ENCODE data around the gene ARPP19.
"Not testable (repeated sequence)": the region's sequence is repeated elsewhere in the genome, so short reads cannot be mapped to it uniquely, and the experiment has no call there.

ARPP19 gene

DNA sequence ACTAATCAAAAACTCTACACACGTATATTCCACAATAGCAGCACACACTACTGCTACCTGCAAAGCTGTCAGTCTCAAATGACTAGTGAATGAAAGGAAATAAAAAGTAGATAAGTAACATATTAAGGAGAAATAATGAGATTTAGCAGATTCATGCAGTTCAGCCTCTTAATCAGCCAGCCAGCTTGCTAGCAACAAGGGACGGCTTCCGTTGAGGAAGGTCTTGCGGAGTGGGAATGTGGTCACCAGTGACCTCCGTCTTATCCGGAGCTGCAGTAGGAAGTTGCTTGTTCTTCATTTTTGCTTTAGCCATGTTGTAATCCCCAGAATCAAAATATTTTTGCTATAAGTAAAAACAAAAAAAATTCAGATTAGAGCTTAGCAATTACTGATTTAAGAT is 17.1 kb downstream of the ARPP19 start:
- Histone ChIP-seq H3K4me1 (ENCODE audit: control insufficient read depth, insufficient read depth, low read length) (no peaks in the 10 kb centered on the region), H3K9me3 (ENCODE audit: control insufficient read depth, low read length) (no peaks in the 10 kb centered on the region), H3K27ac (ENCODE audit: insufficient read depth, low read depth, low read length, poor library complexity, severe bottlenecking) (no peak overlapping the region), H3K36me3 (ENCODE audit: control insufficient read depth, insufficient read depth, low read length) (peaks cover 22% of the 10 kb centered on the region), H3K4me3 (ENCODE audit: insufficient read depth, low read depth, low read length) (no peak overlapping the region), H3K27me3 (ENCODE audit: control insufficient read depth, insufficient read depth, low read length, poor library complexity, severe bottlenecking) (no peaks in the 10 kb centered on the region)
- 93 to 99% methylated on average over 6 of the region's 6 CpGs for WGBS, 2 experiments

DNA sequence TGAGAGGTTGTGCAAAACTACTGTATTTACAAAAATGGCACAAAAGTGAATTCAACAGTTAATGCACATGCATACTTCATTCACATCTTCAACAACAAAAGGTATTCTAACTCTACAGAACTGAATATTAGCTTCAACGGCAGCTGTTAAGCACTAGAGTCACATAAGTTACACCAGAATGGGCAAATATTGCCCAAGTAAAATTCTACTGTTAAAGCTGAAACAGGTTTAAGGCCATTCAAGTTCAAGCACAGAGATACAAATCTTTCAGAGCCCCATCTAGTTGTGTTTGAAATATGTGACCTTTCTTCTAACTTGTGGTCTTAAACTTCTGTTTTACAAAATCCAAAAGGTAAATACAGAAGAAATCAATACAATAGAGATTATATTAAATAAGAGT is 17.6 kb downstream of the ARPP19 start:
- not testable (repeated sequence) for H3K4me3 ChIP-seq (ENCODE audit: insufficient read depth, low read depth, low read length); H3K27ac ChIP-seq (ENCODE audit: insufficient read depth, low read depth, low read length, poor library complexity, severe bottlenecking); H3K27me3 ChIP-seq (ENCODE audit: control insufficient read depth, insufficient read depth, low read length, poor library complexity, severe bottlenecking); H3K4me1 ChIP-seq (ENCODE audit: control insufficient read depth, insufficient read depth, low read length); H3K9me3 ChIP-seq (ENCODE audit: control insufficient read depth, low read length)
- peaks cover 24% of the 10 kb centered on the region for H3K36me3 ChIP-seq (ENCODE audit: control insufficient read depth, insufficient read depth, low read length)
- 91 to 100% methylated on average over 1 of the region's 1 CpG for WGBS, 2 experiments

DNA sequence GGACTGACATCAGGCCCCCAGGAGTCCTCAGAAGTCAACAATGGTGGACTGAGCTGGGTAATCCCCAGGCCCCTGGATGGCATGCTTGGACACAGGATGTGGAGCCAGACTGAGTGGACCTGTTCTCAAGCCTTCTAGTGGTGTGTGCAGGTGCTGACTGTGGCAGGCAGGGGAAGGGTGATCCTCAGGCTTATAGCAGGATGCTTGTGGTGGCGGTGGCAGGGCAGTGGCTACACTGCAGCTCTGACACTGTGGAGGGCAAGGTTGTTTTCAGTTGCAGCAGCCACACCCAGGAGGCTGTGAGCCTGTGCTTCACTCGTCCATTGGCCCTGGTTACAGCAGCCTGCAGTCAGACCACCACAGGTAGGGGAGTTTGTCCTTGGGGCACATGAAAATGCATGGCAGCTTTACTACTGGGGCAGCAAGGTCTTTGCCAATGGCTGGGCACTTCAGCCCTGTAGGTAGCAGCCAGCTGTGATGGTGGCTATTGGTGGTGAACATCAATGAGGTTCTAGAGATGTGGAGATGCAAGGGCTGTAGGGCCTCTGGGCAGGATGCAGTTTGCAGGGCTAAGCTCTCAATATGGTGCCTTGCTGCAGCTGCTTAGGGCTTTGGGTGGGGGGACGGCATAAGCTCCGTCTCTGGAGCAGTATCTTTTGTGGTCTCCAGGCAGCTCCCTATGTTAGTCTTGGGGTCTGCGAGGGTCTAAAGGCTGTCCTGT is 22.6 kb downstream of the ARPP19 start:
- Histone ChIP-seq H3K9me3 (ENCODE audit: control insufficient read depth, low read length) (no peaks in the 10 kb centered on the region), H3K4me1 (ENCODE audit: control insufficient read depth, insufficient read depth, low read length) (no peaks in the 10 kb centered on the region), H3K27me3 (ENCODE audit: control insufficient read depth, insufficient read depth, low read length, poor library complexity, severe bottlenecking) (no peaks in the 10 kb centered on the region), H3K27ac (ENCODE audit: insufficient read depth, low read depth, low read length, poor library complexity, severe bottlenecking) (no peak overlapping the region), H3K4me3 (ENCODE audit: insufficient read depth, low read depth, low read length) (no peak overlapping the region), H3K36me3 (ENCODE audit: control insufficient read depth, insufficient read depth, low read length) (peaks cover 24% of the 10 kb centered on the region)
- 96 to 98% methylated on average over 5 of the region's 5 CpGs for WGBS, 2 experiments

DNA sequence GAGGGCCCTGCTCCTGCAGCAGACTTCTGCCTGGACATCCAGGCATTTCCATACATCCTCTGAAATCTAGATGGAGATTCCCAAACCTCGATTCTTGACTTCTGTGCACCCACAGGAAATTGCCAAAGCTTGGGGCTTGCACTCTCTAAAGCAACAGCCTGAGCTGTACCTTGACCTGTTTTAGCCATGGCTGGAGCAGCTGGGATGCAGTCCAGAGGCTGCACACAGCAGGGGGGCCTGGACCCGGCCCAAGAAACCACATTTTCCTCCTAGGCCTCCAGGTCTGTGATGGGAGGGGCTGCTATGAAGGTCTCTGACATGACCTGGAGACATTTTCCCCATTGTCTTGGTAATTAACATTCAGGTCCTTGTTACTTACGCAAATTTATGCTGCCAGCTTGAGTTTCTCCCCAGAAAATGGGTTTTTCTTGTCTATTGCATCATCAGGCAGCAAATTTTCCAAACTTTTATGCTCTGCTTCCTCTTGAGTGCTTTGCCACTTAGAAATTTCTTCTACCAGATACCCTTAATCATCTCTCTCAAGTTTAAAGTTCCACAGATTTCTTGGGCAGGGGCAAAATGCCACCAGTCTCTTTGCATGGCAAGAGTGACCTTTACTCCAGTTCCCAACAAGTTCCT is 28.3 kb downstream of the ARPP19 start:
- Histone ChIP-seq H3K4me1 (ENCODE audit: control insufficient read depth, insufficient read depth, low read length) (no peaks in the 10 kb centered on the region), H3K27ac (ENCODE audit: insufficient read depth, low read depth, low read length, poor library complexity, severe bottlenecking) (no peak overlapping the region), H3K27me3 (ENCODE audit: control insufficient read depth, insufficient read depth, low read length, poor library complexity, severe bottlenecking) (no peaks in the 10 kb centered on the region), H3K9me3 (ENCODE audit: control insufficient read depth, low read length) (no peaks in the 10 kb centered on the region), H3K36me3 (ENCODE audit: control insufficient read depth, insufficient read depth, low read length) (peaks cover under 1% of the 10 kb centered on the region), H3K4me3 (ENCODE audit: insufficient read depth, low read depth, low read length) (no peak overlapping the region)
- 83 to 89% methylated on average over 3 of the region's 3 CpGs for WGBS, 2 experiments

DNA sequence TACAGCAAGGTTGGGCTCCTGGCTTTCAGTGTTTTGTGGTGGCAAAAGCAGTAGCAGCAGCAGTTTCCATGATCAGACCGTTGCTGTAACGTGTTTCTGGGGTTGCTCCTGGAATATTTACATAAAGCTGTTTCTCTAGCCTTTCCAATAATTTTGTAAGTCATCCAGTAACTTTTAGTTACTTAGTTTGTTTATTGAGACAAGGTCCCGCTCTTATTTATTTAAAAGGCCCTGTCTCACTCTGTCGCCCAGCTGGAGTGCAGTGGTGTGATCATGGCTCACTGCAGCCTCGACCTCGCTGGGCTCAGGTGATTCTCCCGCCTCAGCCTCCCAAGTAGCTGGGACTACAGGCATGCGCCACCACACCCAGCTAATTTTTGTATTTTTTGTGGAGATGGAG is 31.4 kb downstream of the ARPP19 start:
- WGBS, 2 experiments: 91 to 92% methylated on average over 8 of the region's 8 CpGs

DNA sequence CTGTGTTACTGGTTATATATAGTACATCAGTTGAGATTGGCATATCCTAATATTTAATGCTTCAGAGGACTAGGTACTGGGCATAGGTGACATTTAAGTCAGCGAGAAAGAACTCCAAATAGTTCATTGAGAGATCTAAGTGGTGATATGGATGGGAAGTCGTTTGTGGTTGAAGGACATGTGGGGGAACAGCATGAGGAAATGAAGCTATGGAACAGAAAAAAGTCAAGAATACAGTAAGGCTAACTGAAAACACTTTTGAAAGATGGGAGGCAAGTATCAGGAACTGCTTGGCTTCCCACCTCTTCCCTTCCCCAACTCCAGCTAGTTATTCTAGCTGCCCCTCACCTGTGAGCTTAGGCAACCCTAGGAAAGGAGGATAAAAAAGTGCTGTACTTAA is 36.4 kb downstream of the ARPP19 start:
- 91 to 93% methylated on average over 2 of the region's 2 CpGs for WGBS, 2 experiments
- Histone ChIP-seq H3K27me3 (ENCODE audit: control insufficient read depth, insufficient read depth, low read length, poor library complexity, severe bottlenecking) (peaks cover 45% of the 10 kb centered on the region), H3K36me3 (ENCODE audit: control insufficient read depth, insufficient read depth, low read length) (no peaks in the 10 kb centered on the region), H3K9me3 (ENCODE audit: control insufficient read depth, low read length) (no peaks in the 10 kb centered on the region), H3K4me3 (ENCODE audit: insufficient read depth, low read depth, low read length) (no peak overlapping the region), H3K4me1 (ENCODE audit: control insufficient read depth, insufficient read depth, low read length) (no peaks in the 10 kb centered on the region), H3K27ac (ENCODE audit: insufficient read depth, low read depth, low read length, poor library complexity, severe bottlenecking) (no peak overlapping the region)

More for the DNA sequence above, 31.4 kb downstream of the ARPP19 start:
- H3K9me3 ChIP-seq (ENCODE audit: control insufficient read depth, low read length): no peaks in the 10 kb centered on the region
- no peak overlapping the region for H3K27ac ChIP-seq (ENCODE audit: insufficient read depth, low read depth, low read length, poor library complexity, severe bottlenecking)
- H3K36me3 ChIP-seq (ENCODE audit: control insufficient read depth, insufficient read depth, low read length): no peaks in the 10 kb centered on the region
- peaks cover 1% of the 10 kb centered on the region for H3K27me3 ChIP-seq (ENCODE audit: control insufficient read depth, insufficient read depth, low read length, poor library complexity, severe bottlenecking)
- H3K4me3 ChIP-seq (ENCODE audit: insufficient read depth, low read depth, low read length): no peak overlapping the region
- no peaks in the 10 kb centered on the region for H3K4me1 ChIP-seq (ENCODE audit: control insufficient read depth, insufficient read depth, low read length)

DNA sequence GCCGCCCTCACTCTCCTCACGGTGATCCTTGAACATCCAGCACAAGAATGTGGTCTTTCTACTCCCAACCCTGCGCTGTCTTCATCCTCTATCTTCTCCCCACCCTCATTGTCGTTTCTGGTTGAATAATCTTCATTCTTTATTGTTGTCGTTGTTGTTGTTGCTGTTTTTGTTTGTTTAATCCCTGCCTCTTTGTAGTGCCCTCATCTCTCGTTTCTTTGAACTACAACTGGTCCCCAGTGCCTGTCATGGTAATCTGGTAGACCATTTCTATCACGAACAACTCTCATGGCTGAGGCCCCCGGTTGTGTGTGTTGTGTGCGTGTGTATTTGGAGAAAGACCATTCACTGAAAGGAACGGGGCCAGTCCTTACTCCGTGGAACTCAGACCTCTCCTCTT is 38.9 kb downstream of the ARPP19 start:
- Histone ChIP-seq H3K27me3 (ENCODE audit: control insufficient read depth, insufficient read depth, low read length, poor library complexity, severe bottlenecking) (peaks cover 53% of the 10 kb centered on the region), H3K9me3 (ENCODE audit: control insufficient read depth, low read length) (no peaks in the 10 kb centered on the region)

DNA sequence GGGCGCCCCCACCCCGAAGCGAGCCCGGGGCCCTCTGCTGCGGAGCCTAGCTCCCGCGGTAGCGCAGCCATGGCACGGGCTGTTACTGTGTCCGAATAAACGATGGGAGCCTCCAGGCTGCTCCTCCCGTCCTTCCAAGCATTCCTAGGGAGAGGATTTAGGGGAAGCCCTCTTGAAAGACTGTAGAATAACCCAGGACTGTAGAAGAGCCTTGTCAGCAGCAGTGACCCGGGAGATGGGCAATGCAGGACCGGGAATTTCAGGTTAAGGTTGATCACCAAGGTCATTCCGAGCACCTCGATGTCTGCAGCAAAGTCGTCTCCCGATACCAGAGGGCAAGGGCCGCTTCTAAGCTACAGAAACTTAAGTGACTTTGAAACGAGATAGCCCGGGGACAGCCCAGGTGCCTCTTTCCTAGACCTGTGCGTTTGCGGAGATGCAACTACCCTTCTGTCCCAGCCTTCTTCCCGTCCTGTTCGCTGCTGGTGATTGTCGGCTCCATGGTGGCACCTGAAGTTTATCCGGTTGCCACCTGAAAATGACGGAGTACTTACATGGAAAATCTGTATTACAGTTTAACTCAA is 39.4 kb downstream of the ARPP19 start:
- Histone ChIP-seq H3K27me3 (ENCODE audit: control insufficient read depth, insufficient read depth, low read length, poor library complexity, severe bottlenecking) (peaks cover 53% of the 10 kb centered on the region), H3K9me3 (ENCODE audit: control insufficient read depth, low read length) (no peaks in the 10 kb centered on the region), H3K27ac (ENCODE audit: insufficient read depth, low read depth, low read length, poor library complexity, severe bottlenecking) (no peak overlapping the region), H3K4me1 (ENCODE audit: control insufficient read depth, insufficient read depth, low read length) (no peaks in the 10 kb centered on the region), H3K36me3 (ENCODE audit: control insufficient read depth, insufficient read depth, low read length) (no peaks in the 10 kb centered on the region), H3K4me3 (ENCODE audit: insufficient read depth, low read depth, low read length) (peak overlapping the region; percentile 71)
- 3 to 4% methylated on average over 28 of the region's 28 CpGs for WGBS, 2 experiments

More for the DNA sequence above, 38.9 kb downstream of the ARPP19 start:
- Histone ChIP-seq H3K27ac (ENCODE audit: insufficient read depth, low read depth, low read length, poor library complexity, severe bottlenecking) (no peak overlapping the region), H3K4me3 (ENCODE audit: insufficient read depth, low read depth, low read length) (peak overlapping the region; percentile 71), H3K4me1 (ENCODE audit: control insufficient read depth, insufficient read depth, low read length) (no peaks in the 10 kb centered on the region), H3K36me3 (ENCODE audit: control insufficient read depth, insufficient read depth, low read length) (no peaks in the 10 kb centered on the region)
- 43 to 55% methylated on average over 8 to 11 of the region's 11 CpGs for WGBS, 2 experiments

DNA sequence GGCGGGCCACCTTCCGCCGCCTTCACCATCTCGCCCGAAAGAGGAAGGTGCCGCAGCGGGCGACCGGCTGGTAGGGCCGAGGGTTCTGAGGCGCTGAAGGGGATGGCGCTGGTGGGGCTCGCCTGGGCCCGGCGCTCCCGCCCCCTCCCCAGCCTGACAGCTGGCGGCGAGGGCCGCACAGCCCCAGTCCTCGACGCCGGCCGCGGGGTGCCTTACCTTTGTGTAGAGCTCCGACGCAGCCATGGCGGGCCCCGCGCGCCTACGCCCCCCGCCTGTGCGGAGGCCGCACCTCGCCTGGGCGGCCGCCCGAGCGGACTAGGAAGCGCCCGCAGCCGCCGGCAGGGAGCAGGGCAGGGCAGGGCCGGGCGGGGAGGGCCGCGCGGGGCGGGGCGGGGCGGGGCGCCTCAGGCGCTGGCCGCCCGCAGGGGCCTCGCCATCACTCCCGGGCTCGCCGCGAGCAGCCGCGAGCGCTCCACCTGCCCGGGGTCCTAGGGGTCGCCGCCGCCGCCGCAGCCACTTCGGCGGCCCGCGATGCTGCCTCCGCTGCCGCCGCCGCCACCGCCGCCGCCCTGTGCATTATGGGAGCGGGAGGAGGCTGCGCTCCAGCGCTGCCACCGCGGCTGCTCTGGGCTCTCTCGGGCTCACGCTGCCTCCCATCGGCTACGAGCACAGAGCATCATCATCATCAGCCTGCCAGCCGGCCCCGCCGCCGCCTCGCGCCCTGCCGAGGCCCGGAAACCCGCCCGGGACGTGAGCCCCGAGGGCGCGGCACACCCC is 40.1 kb downstream of the ARPP19 start, which contains the start of gene MYO5A:
Gene MYO5A, minus strand, starts transcription at position 317 of the 777 bp plus-strand sequence. Its CDS starts 74 bp downstream, at position 243.
- 0% methylated on average over 103 of the region's 103 CpGs for WGBS, 2 experiments
- Histone ChIP-seq H3K36me3 (ENCODE audit: control insufficient read depth, insufficient read depth, low read length) (no peaks in the 10 kb centered on the region), H3K27me3 (ENCODE audit: control insufficient read depth, insufficient read depth, low read length, poor library complexity, severe bottlenecking) (peaks cover 53% of the 10 kb centered on the region), H3K9me3 (ENCODE audit: control insufficient read depth, low read length) (no peaks in the 10 kb centered on the region), H3K4me3 (ENCODE audit: insufficient read depth, low read depth, low read length) (peak within 1 kb of the TSS; percentile 71), H3K4me1 (ENCODE audit: control insufficient read depth, insufficient read depth, low read length) (no peaks in the 10 kb centered on the region), H3K27ac (ENCODE audit: insufficient read depth, low read depth, low read length, poor library complexity, severe bottlenecking) (no peak within 1 kb of the TSS)

All from ectodermal cell (in vitro differentiated cells).